HG03520 (cell line): ENCODE data around the gene SCNN1B.
"Not testable (repeated sequence)": the region's sequence is repeated elsewhere in the genome, so short reads cannot be mapped to it uniquely, and the experiment has no call there.

Source experiments
- ATAC-seq: cut with Tn5 transposase; IDR thresholded peaks from one replicate; pipeline ENCODE4 v1.9.1; 2021; ENCODE audit warnings: mild to moderate bottlenecking, moderate library complexity; ENCODE audit not compliant: unreplicated experiment

SCNN1B gene

GRCh38 chr16:23348579-23349469, 46.7 kb downstream of the SCNN1B start:
- ATAC-seq = no peak

- no peak for ATAC-seq
Measured at GRCh38 chr16:23351360-23351759, 49.3 kb downstream of the SCNN1B start.

- no peak for ATAC-seq
Measured at GRCh38 chr16:23353440-23353839, 51.3 kb downstream of the SCNN1B start.

GRCh38 chr16:23354246-23354645, 52.1 kb downstream of the SCNN1B start:
- no peak for ATAC-seq

GRCh38 chr16:23355106-23355670, 53.1 kb downstream of the SCNN1B start:
- ATAC-seq = no peak

GRCh38 chr16:23356941-23357340, 54.8 kb downstream of the SCNN1B start:
- ATAC-seq = no peak

- no peak for ATAC-seq
Measured at GRCh38 chr16:23357761-23358290, 55.7 kb downstream of the SCNN1B start.

GRCh38 chr16:23359092-23359760, 57.1 kb downstream of the SCNN1B start:
- no peak for ATAC-seq

- ATAC-seq = no peak
Measured at GRCh38 chr16:23362460-23363317, 60.6 kb downstream of the SCNN1B start.

GRCh38 chr16:23365602-23366240, 63.6 kb downstream of the SCNN1B start:
- no peak for ATAC-seq

- ATAC-seq = not testable (repeated sequence)
Measured at GRCh38 chr16:23366341-23366740, 64.2 kb downstream of the SCNN1B start.

GRCh38 chr16:23367564-23367963, 65.5 kb downstream of the SCNN1B start:
- ATAC-seq = no peak

- no peak for ATAC-seq
Measured at GRCh38 chr16:23367988-23368387, 65.9 kb downstream of the SCNN1B start.

- no peak for ATAC-seq
Measured at GRCh38 chr16:23368469-23368868, 66.4 kb downstream of the SCNN1B start.

- ATAC-seq = no peak
Measured at GRCh38 chr16:23369416-23369815, 67.3 kb downstream of the SCNN1B start.

GRCh38 chr16:23371368-23371767, 69.3 kb downstream of the SCNN1B start:
- ATAC-seq = no peak

- no peak for ATAC-seq
Measured at GRCh38 chr16:23373436-23374219, 71.5 kb downstream of the SCNN1B start.

- no peak for ATAC-seq
Measured at GRCh38 chr16:23374721-23375510, 72.8 kb downstream of the SCNN1B start.

GRCh38 chr16:23375643-23376042, 73.5 kb downstream of the SCNN1B start:
- no peak for ATAC-seq
